Gastrocnemius medialis (tissue), 4 donors: ENCODE measurements around the gene NADK. TPM values are rescaled to one million over a fixed set of nuclear protein-coding genes. Genes with fewer than 3 reads are reported as not detected.
"Not testable (repeated sequence)": the region's sequence is repeated elsewhere in the genome, so short reads cannot be mapped to it uniquely, and the experiment has no call there.

Experiments used
- ATAC-seq, 2 donors: fragments of 150-250 bp; one replicate each; pipeline ENCODE4 v1.9.1; 2016
- DNase-seq, 2 donors: peaks; one replicate each; pipeline ENCODE4 v3.0.0-alpha.2; 2019
- H3K27ac ChIP-seq, 4 donors: fragments of 200-600 bp; sonication (generic); 1 replicate in 1 of 4; 2 replicates in 3 of 4; pipeline ENCODE4 v1.5.1; 2016 to 2018; ENCODE audit warnings: mild to moderate bottlenecking in 2 of 4, moderate library complexity in 1 of 4
- H3K27me3 ChIP-seq, 3 donors: fragments of 200-600 bp; sonication (generic) in 2 of 3; 1 replicate in 1 of 3; 2 replicates in 2 of 3; pipeline versions ENCODE4 v1.5.1 to v1.6.0; 2016 to 2019; ENCODE audit warnings: mild to moderate bottlenecking in 1 of 3, moderate library complexity in 1 of 3
- H3K36me3 ChIP-seq, 2 donors: fragments of 200-600 bp; sonication (generic) in 1 of 2; one replicate each; pipeline ENCODE4 v1.5.1; 2017 to 2018
- H3K4me1 ChIP-seq, 2 donors: fragments of 200-600 bp; sonication (generic) in 1 of 2; one replicate each; pipeline ENCODE4 v1.5.1; 2016 to 2017; ENCODE audit warnings: mild to moderate bottlenecking in 2 of 2
- H3K4me3 ChIP-seq, 4 donors: fragments of 200-600 bp; sonication (generic) in 3 of 4; 1 replicate in 1 of 4; 2 replicates in 3 of 4; pipeline ENCODE4 v1.5.1; 2016 to 2019; ENCODE audit warnings: mild to moderate bottlenecking in 2 of 4
- H3K9me3 ChIP-seq, 3 donors: fragments of 200-600 bp; sonication (generic) in 2 of 3; 1 replicate in 1 of 3; 2 replicates in 2 of 3; pipeline ENCODE4 v1.5.1; 2016 to 2019
- CTCF ChIP-seq, 5 experiments: fragments of 450-650 bp in 3 of 5; fragments of 200-600 bp in 2 of 5; sonication (generic) in 2 of 5; IDR thresholded peaks in 4 of 5; conservative IDR thresholded peaks in 1 of 5; 1 replicate in 4 of 5; 2 replicates in 1 of 5; pipeline ENCODE4 v1.5.1; 2016 to 2019; ENCODE audit warnings: antibody characterized with exemption in 5 of 5, mild to moderate bottlenecking in 3 of 5, moderate library complexity in 3 of 5
- POLR2A ChIP-seq, 2 donors: fragments of 450-650 bp; IDR thresholded peaks; one replicate each; pipeline ENCODE4 v1.6.1; 2017; ENCODE audit warnings: antibody characterized with exemption in 2 of 2, mild to moderate bottlenecking in 2 of 2, moderate library complexity in 2 of 2
- in situ Hi-C, 4 donors: fragments of 200-750 bp; cut with MboI; loops; one replicate each; pipeline versions ENCODE4 v1.15.0 to v1.8.0; 2017; ENCODE audit warnings: low sequenced_read_pairs in 4 of 4
- intact Hi-C: fragments of 100-400 bp; cut with DNase I; formaldehyde crosslinking; loops from one replicate; pipeline ENCODE4 v1.15.1; 2023; ENCODE audit warnings: low total_unique reads
- total RNA-seq, 4 donors: library from RNA; depleted of rRNA; stranded (reverse); fragments of >200 nt; gene quantifications; one replicate each; pipeline versions ENCODE4 v1.1.0 to v1.2.3, GENCODE V29; 2016

The NADK gene
- total RNA-seq, 4 donors from 2014 or later: 20.1 to 33.1 (median 32.5) TPM

GRCh38 chr1:1724035-1724864 lies 54.0 kb downstream of the NADK start, which contains the start of gene CDK11A:
Gene CDK11A (minus strand): TSS chr1:1724357. CDS start chr1:1722818, 1,539 bp downstream.
- peak within 1 kb of the TSS; percentile 84 to 91 (median 89) for H3K27ac ChIP-seq
- H3K4me1 ChIP-seq: peaks cover 17 to 21% of the 10 kb centered on the region in 2 donors
- H3K9me3 ChIP-seq, in situ Hi-C loops, H3K36me3 ChIP-seq, intact Hi-C loops, H3K27me3 ChIP-seq: not testable (repeated sequence)
- peak within 1 kb of the TSS; percentile 65 to 82 (median 74) for H3K4me3 ChIP-seq
- TF ChIP-seq POLR2A (IDR thresholded peaks at IDR 0.05) (peak; percentile 73 to 77), CTCF (IDR thresholded peaks at IDR 0.05 in 4 of 5, conservative IDR thresholded peaks at IDR 0.05 in 1 of 5) (peak in 4 of 5 experiments; percentile 26 to 70 (median 59))
- ATAC-seq: peak; percentile 86 to 96
- peak; percentile 97 to 99 for DNase-seq

- TF ChIP-seq POLR2A (IDR thresholded peaks at IDR 0.05) (no peak), CTCF (IDR thresholded peaks at IDR 0.05 in 4 of 5, conservative IDR thresholded peaks at IDR 0.05 in 1 of 5) (no peak)
- H3K4me3 ChIP-seq: no peak overlapping the region
- intact Hi-C loops (no loop called here), in situ Hi-C loops (no loop called here)
- H3K27ac ChIP-seq: no peak overlapping the region
- H3K36me3 ChIP-seq: no peaks in the 10 kb centered on the region
- H3K27me3 ChIP-seq: no peaks in the 10 kb centered on the region
- H3K9me3 ChIP-seq: no peaks in the 10 kb centered on the region
- DNase-seq: no peak
- no peak for ATAC-seq
- peaks cover 3 to 5% of the 10 kb centered on the region in 2 donors for H3K4me1 ChIP-seq
Observed at GRCh38 chr1:1721201-1721600, 57.1 kb downstream of the NADK start.

GRCh38 chr1:1715109-1715883 lies 63.0 kb downstream of the NADK start:
- in situ Hi-C loops, DNase-seq, H3K4me3 ChIP-seq, ATAC-seq, intact Hi-C loops, H3K36me3 ChIP-seq, H3K27ac ChIP-seq, H3K4me1 ChIP-seq, H3K27me3 ChIP-seq, H3K9me3 ChIP-seq: not testable (repeated sequence)

GRCh38 chr1:1707897-1708296 lies 70.4 kb downstream of the NADK start:
- DNase-seq, H3K27me3 ChIP-seq, H3K4me1 ChIP-seq, ATAC-seq, intact Hi-C loops, in situ Hi-C loops, H3K4me3 ChIP-seq, H3K9me3 ChIP-seq, H3K27ac ChIP-seq: not testable (repeated sequence)
- H3K36me3 ChIP-seq: peaks cover 0 to 19% of the 10 kb centered on the region in 2 donors

GRCh38 chr1:1707241-1707640 lies 71.0 kb downstream of the NADK start:
- H3K36me3 ChIP-seq: peaks cover 0 to 19% of the 10 kb centered on the region in 2 donors
- in situ Hi-C loops, intact Hi-C loops, H3K9me3 ChIP-seq, H3K27ac ChIP-seq, H3K27me3 ChIP-seq, H3K4me3 ChIP-seq, H3K4me1 ChIP-seq, ATAC-seq, DNase-seq: not testable (repeated sequence)

GRCh38 chr1:1705623-1706022 lies 72.6 kb downstream of the NADK start:
- H3K9me3 ChIP-seq, H3K27me3 ChIP-seq, DNase-seq, in situ Hi-C loops, intact Hi-C loops, H3K4me3 ChIP-seq, H3K4me1 ChIP-seq, H3K27ac ChIP-seq: not testable (repeated sequence)
- peak in 1 of 2 donors; percentile 52 for ATAC-seq
- peaks cover 0 to 19% of the 10 kb centered on the region in 2 donors for H3K36me3 ChIP-seq

- intact Hi-C loops, H3K27me3 ChIP-seq, H3K4me1 ChIP-seq, ATAC-seq, DNase-seq, H3K9me3 ChIP-seq, H3K4me3 ChIP-seq, H3K27ac ChIP-seq, in situ Hi-C loops: not testable (repeated sequence)
- H3K36me3 ChIP-seq: peaks cover 0 to 19% of the 10 kb centered on the region in 2 donors
Observed at GRCh38 chr1:1704284-1704957, 73.8 kb downstream of the NADK start.
